Kidney (tissue), 14 donors: ENCODE results near the gene PPARA. TPM values are rescaled to one million over a fixed set of nuclear protein-coding genes. Genes with fewer than 3 reads are reported as not detected.

Experiments used
- DNase-seq, 5 donors: peaks; one replicate each; pipeline ENCODE4 v3.0.0-alpha.2; 2013 to 2020
- FAIRE-seq: peaks from 2 replicates; lab custom pipeline; 2012; peaks lifted over from hg19 to GRCh38; lab: Jason Lieb, UNC
- H3K27ac ChIP-seq, 2 donors: one replicate each; pipeline ENCODE4 v1.7.0; 2013; ENCODE audit warnings: low read depth in 2 of 2, low read length in 2 of 2, inconsistent platforms in 1 of 2
- H3K27me3 ChIP-seq: one replicate; pipeline ENCODE4 v1.7.1; 2013; ENCODE audit warnings: low read length, inconsistent platforms; ENCODE audit not compliant: control insufficient read depth, insufficient read depth
- H3K36me3 ChIP-seq, 3 donors: one replicate each; pipeline versions ENCODE4 v1.7.0 to v1.7.1; 2013; ENCODE audit warnings: low read length in 3 of 3, control low read depth in 1 of 3, inconsistent platforms in 1 of 3; ENCODE audit not compliant: insufficient read depth in 3 of 3, control insufficient read depth in 2 of 3
- H3K4me1 ChIP-seq, 3 donors: one replicate each; pipeline versions ENCODE4 v1.7.0 to v1.7.1; 2013; ENCODE audit warnings: low read length in 3 of 3, inconsistent platforms in 1 of 3, low read depth in 1 of 3; ENCODE audit not compliant: control insufficient read depth in 2 of 3, insufficient read depth in 2 of 3
- H3K4me3 ChIP-seq, 3 donors: one replicate each; pipeline versions ENCODE4 v1.7.0 to v1.8.1; 2013; ENCODE audit warnings: low read length in 3 of 3, control low read depth in 1 of 3, inconsistent platforms in 1 of 3
- H3K9ac ChIP-seq, 3 donors: one replicate each; pipeline versions ENCODE4 v1.7.0 to v1.7.1; 2013; ENCODE audit warnings: low read length in 3 of 3, control low read depth in 1 of 3, inconsistent platforms in 1 of 3
- H3K9me3 ChIP-seq, 3 donors: one replicate each; pipeline versions ENCODE4 v1.7.0 to v1.7.1; 2013; ENCODE audit warnings: low read length in 3 of 3, control low read depth in 1 of 3, inconsistent platforms in 1 of 3; ENCODE audit not compliant: control insufficient read depth in 2 of 3, insufficient read depth in 1 of 3
- intact Hi-C: fragments of 100-400 bp; cut with DNase I; formaldehyde crosslinking; loops from one replicate; pipeline ENCODE4 v1.11.1; 2022
- polyA plus RNA-seq: library from polyadenylated mRNA; stranded (reverse); fragments of 350-450 nt; fragmentation: Illumina TruSeq; extraction: RNeasy Lipid Tissue Mini Kit (QIAGEN cat#74804); gene quantifications from one replicate; pipeline ENCODE4 v1.2.3, GENCODE V29; 2014; ENCODE audit warnings: low read depth, low replicate concordance; ENCODE audit not compliant: insufficient read depth
- total RNA-seq: library from RNA; stranded (reverse); fragmentation: NEBNext Ultra II Directional; extraction: Animal tissue kit (Norgen Biotek cat#: 25700); gene quantifications from one replicate; pipeline ENCODE4 v1.2.1, GENCODE V29; 2021
- TF ChIP-seq, protein P1 (sequence below): IDR thresholded peaks from 3 replicates; pipeline ENCODE4 v1.5.1; 2012; ENCODE audit warnings: mild to moderate bottlenecking, moderate library complexity, borderline replicate concordance; ENCODE audit not compliant: insufficient read depth; ENCODE audit errors: extremely low read depth
- donor health status: control.
- donor health status: control.
- donor health status: control.
- donor health status: control.
- donor health status: control.
- donor health status: DM: yes; HTN: yes; CAD: no.
- donor health status: Normal renal cell carcinoma (clear cell type).

PPARA gene
- total and polyA plus RNA-seq, 2 donors from 2014 or later = 15.8 to 36.8 TPM

GRCh38 chr22:46176508-46177003 is 26.2 kb downstream of the PPARA start:
- DNase-seq (no peak), FAIRE-seq (no peak)
- Histone ChIP-seq H3K9me3 (peaks cover 3 to 12% (median 7%) of the 10 kb centered on the region in 3 donors), H3K27me3 (no peaks in the 10 kb centered on the region), H3K36me3 (peaks cover 2 to 11% (median 9%) of the 10 kb centered on the region in 3 donors), H3K27ac (no peak overlapping the region), H3K4me1 (peaks cover 0 to 7% (median 5%) of the 10 kb centered on the region in 3 donors), H3K9ac (no peak overlapping the region), H3K4me3 (no peak overlapping the region)
- TF ChIP-seq, protein P1, sequence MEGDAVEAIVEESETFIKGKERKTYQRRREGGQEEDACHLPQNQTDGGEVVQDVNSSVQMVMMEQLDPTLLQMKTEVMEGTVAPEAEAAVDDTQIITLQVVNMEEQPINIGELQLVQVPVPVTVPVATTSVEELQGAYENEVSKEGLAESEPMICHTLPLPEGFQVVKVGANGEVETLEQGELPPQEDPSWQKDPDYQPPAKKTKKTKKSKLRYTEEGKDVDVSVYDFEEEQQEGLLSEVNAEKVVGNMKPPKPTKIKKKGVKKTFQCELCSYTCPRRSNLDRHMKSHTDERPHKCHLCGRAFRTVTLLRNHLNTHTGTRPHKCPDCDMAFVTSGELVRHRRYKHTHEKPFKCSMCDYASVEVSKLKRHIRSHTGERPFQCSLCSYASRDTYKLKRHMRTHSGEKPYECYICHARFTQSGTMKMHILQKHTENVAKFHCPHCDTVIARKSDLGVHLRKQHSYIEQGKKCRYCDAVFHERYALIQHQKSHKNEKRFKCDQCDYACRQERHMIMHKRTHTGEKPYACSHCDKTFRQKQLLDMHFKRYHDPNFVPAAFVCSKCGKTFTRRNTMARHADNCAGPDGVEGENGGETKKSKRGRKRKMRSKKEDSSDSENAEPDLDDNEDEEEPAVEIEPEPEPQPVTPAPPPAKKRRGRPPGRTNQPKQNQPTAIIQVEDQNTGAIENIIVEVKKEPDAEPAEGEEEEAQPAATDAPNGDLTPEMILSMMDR = no peak
- intact Hi-C loops = no loop called here

GRCh38 chr22:46178755-46179505 is 28.6 kb downstream of the PPARA start:
- H3K9ac ChIP-seq = no peak overlapping the region
- DNase-seq (no peak), FAIRE-seq (no peak)
- intact Hi-C loops = no loop called here
- no peak overlapping the region for H3K4me3 ChIP-seq
- TF ChIP-seq, protein P1 = no peak
- no peaks in the 10 kb centered on the region for H3K27me3 ChIP-seq
- H3K36me3 ChIP-seq = peaks cover 2 to 15% (median 11%) of the 10 kb centered on the region in 3 donors
- no peak overlapping the region for H3K27ac ChIP-seq
- no peaks in the 10 kb centered on the region for H3K4me1 ChIP-seq
- H3K9me3 ChIP-seq = peaks cover 3 to 12% (median 7%) of the 10 kb centered on the region in 3 donors

DNA sequence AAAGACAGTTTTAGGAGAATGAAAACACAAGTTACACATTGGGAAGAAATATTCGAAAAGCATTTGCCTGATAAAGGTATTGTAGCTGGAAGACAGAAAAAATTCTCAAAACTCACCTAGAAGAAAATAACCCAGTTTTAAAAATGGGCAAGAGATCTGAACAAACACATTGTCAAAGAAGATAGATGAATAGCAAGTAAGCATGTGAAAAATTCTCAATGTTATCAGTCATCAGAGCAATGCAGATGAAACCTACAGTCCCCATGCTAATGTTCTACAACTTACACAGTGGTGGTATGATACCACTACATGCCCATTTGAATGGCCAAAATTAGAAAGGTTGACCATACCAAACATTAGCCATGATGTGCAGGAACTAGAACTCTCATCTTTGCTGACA is 29.4 kb downstream of the PPARA start:
- Histone ChIP-seq H3K9me3 (peaks cover 3 to 12% (median 7%) of the 10 kb centered on the region in 3 donors), H3K4me1 (no peaks in the 10 kb centered on the region), H3K4me3 (no peak overlapping the region), H3K36me3 (peaks cover 2 to 15% (median 11%) of the 10 kb centered on the region in 3 donors), H3K27me3 (no peaks in the 10 kb centered on the region), H3K27ac (no peak overlapping the region), H3K9ac (no peak overlapping the region)
- intact Hi-C loops = no loop called here
- no peak for FAIRE-seq
- no peak for DNase-seq
- TF ChIP-seq, protein P1 = no peak
